Superior temporal gyrus (tissue), 1 donor: ENCODE data around the gene IFNAR1.
"Not testable (repeated sequence)": the region's sequence is repeated elsewhere in the genome, so short reads cannot be mapped to it uniquely, and the experiment has no call there.

Experiments
- DNase-seq: peaks from one replicate; pipeline ENCODE4 v3.0.0-alpha.2; 2016; ENCODE audit errors: extremely low spot score

The IFNAR1 gene

GRCh38 chr21:33375101-33375644 lies 50.4 kb downstream of the IFNAR1 start:
- no peak for DNase-seq

GRCh38 chr21:33377221-33377920 lies 52.6 kb downstream of the IFNAR1 start:
- no peak for DNase-seq

- no peak for DNase-seq
Observed at GRCh38 chr21:33378081-33378480, 53.3 kb downstream of the IFNAR1 start.

GRCh38 chr21:33379934-33380333 lies 55.2 kb downstream of the IFNAR1 start:
- DNase-seq, result not testable (repeated sequence)

- DNase-seq, result peak; percentile 68
Observed at GRCh38 chr21:33380483-33380998, 55.8 kb downstream of the IFNAR1 start.

- not testable (repeated sequence) for DNase-seq
Observed at GRCh38 chr21:33381381-33381780, 56.6 kb downstream of the IFNAR1 start.

- DNase-seq, result no peak
Observed at GRCh38 chr21:33383056-33383888, 58.5 kb downstream of the IFNAR1 start.

- DNase-seq, result no peak
Observed at GRCh38 chr21:33384841-33385331, 60.1 kb downstream of the IFNAR1 start.

- no peak for DNase-seq
Observed at GRCh38 chr21:33386222-33386784, 61.5 kb downstream of the IFNAR1 start.

- DNase-seq, result no peak
Observed at GRCh38 chr21:33387294-33387693, 62.5 kb downstream of the IFNAR1 start.

- no peak for DNase-seq
Observed at GRCh38 chr21:33388188-33388587, 63.4 kb downstream of the IFNAR1 start.

GRCh38 chr21:33390479-33390878 lies 65.7 kb downstream of the IFNAR1 start:
- DNase-seq, result no peak

- DNase-seq, result no peak
Observed at GRCh38 chr21:33391656-33392055, 66.9 kb downstream of the IFNAR1 start.

GRCh38 chr21:33392284-33392985 lies 67.7 kb downstream of the IFNAR1 start:
- DNase-seq, result no peak

- DNase-seq, result no peak
Observed at GRCh38 chr21:33393348-33393747, 68.6 kb downstream of the IFNAR1 start.

GRCh38 chr21:33394260-33394659 lies 69.5 kb downstream of the IFNAR1 start:
- DNase-seq, result no peak

- DNase-seq, result no peak
Observed at GRCh38 chr21:33395891-33396331, 71.1 kb downstream of the IFNAR1 start.

GRCh38 chr21:33396436-33396835 lies 71.7 kb downstream of the IFNAR1 start:
- DNase-seq, result no peak

GRCh38 chr21:33396951-33397350 lies 72.2 kb downstream of the IFNAR1 start:
- DNase-seq, result no peak

GRCh38 chr21:33397717-33398116 lies 72.9 kb downstream of the IFNAR1 start:
- DNase-seq, result no peak

- no peak for DNase-seq
Observed at GRCh38 chr21:33398361-33398760, 73.6 kb downstream of the IFNAR1 start.
